Thoracic aorta (tissue), 2 donors: ENCODE results near the gene SH3TC1. TPM values are rescaled to one million over a fixed set of nuclear protein-coding genes. Genes with fewer than 3 reads are reported as not detected.

ENCODE experiments used
- ATAC-seq: fragments of 150-250 bp; one replicate; pipeline ENCODE4 v1.8.0; 2017; ENCODE audit warnings: low read depth; ENCODE audit not compliant: insufficient number of reproducible peaks, low FRiP score
- DNase-seq: peaks from one replicate; pipeline ENCODE4 v3.0.0-alpha.2; 2020; ENCODE audit warnings: low spot score
- H3K27ac ChIP-seq, 2 donors: fragments of 200-600 bp; sonication (generic); 1 replicate in 1 of 2; 2 replicates in 1 of 2; pipeline ENCODE4 v1.5.1; 2016; ENCODE audit warnings: mild to moderate bottlenecking in 2 of 2, moderate library complexity in 2 of 2
- H3K27me3 ChIP-seq: fragments of 200-600 bp; sonication (generic); replicated peaks from 2 replicates; pipeline ENCODE4 v1.6.0; 2016; ENCODE audit warnings: mild to moderate bottlenecking; ENCODE audit not compliant: insufficient read depth
- H3K36me3 ChIP-seq: fragments of 200-600 bp; sonication (generic); one replicate; pipeline ENCODE4 v1.5.1; 2016
- H3K4me1 ChIP-seq, 2 donors: fragments of 200-600 bp; sonication (generic); 1 replicate in 1 of 2; 2 replicates in 1 of 2; pipeline versions ENCODE4 v1.5.1 to v1.6.0; 2016; ENCODE audit warnings: low read depth in 2 of 2, mild to moderate bottlenecking in 1 of 2; ENCODE audit not compliant: control insufficient read depth in 1 of 2
- H3K4me3 ChIP-seq: fragments of 200-600 bp; sonication (generic); 2 replicates; pipeline ENCODE4 v1.5.1; 2016; ENCODE audit warnings: mild to moderate bottlenecking
- H3K9me3 ChIP-seq: fragments of 200-600 bp; sonication (generic); 2 replicates; pipeline ENCODE4 v1.5.1; 2016
- CTCF ChIP-seq: fragments of 200-600 bp; sonication (generic); IDR thresholded peaks from one replicate; pipeline ENCODE4 v1.5.1; 2019; ENCODE audit warnings: antibody characterized with exemption
- total RNA-seq, 2 donors: library from RNA; depleted of rRNA; stranded (reverse); fragments of >200 nt; gene quantifications; one replicate each; pipeline versions ENCODE4 v1.1.0 to v1.2.3, GENCODE V29; 2016

The SH3TC1 gene
- total RNA-seq, 2 donors from 2014 or later, result 63.2 to 68.6 TPM

- Histone ChIP-seq H3K4me3 (no peak overlapping the region), H3K9me3 (no peaks in the 10 kb centered on the region), H3K36me3 (no peaks in the 10 kb centered on the region), H3K4me1 (peaks cover 3 to 11% of the 10 kb centered on the region in 2 donors), H3K27ac (no peak overlapping the region), H3K27me3 (no peaks in the 10 kb centered on the region)
- ATAC-seq (no peak), DNase-seq (no peak)
- no peak for TF ChIP-seq CTCF
These were observed 43.9 kb downstream of the SH3TC1 start for GRCh38 chr4:8242782-8243560.

- H3K4me1 ChIP-seq, result peaks cover 3 to 11% of the 10 kb centered on the region in 2 donors
- H3K27ac ChIP-seq, result no peak overlapping the region
- no peak for DNase-seq
- H3K9me3 ChIP-seq, result no peaks in the 10 kb centered on the region
- H3K36me3 ChIP-seq, result no peaks in the 10 kb centered on the region
- no peak overlapping the region for H3K4me3 ChIP-seq
- no peak for TF ChIP-seq CTCF
- H3K27me3 ChIP-seq, result no peaks in the 10 kb centered on the region
- no peak for ATAC-seq
These were observed 45.1 kb downstream of the SH3TC1 start for GRCh38 chr4:8244001-8244757.

- H3K27me3 ChIP-seq, result no peaks in the 10 kb centered on the region
These were observed 45.9 kb downstream of the SH3TC1 start for GRCh38 chr4:8244931-8245460.

GRCh38 chr4:8245884-8246833, 47.1 kb downstream of the SH3TC1 start:
- DNase-seq, result no peak

More at GRCh38 chr4:8244931-8245460, 45.9 kb downstream of the SH3TC1 start:
- TF ChIP-seq CTCF, result no peak
- no peak overlapping the region for H3K27ac ChIP-seq
- no peaks in the 10 kb centered on the region for H3K36me3 ChIP-seq
- ATAC-seq, result no peak
- H3K4me3 ChIP-seq, result no peak overlapping the region
- no peaks in the 10 kb centered on the region for H3K9me3 ChIP-seq
- no peak for DNase-seq
- peaks cover 3 to 11% of the 10 kb centered on the region in 2 donors for H3K4me1 ChIP-seq

More at GRCh38 chr4:8245884-8246833, 47.1 kb downstream of the SH3TC1 start:
- no peak for TF ChIP-seq CTCF
- Histone ChIP-seq H3K27ac (no peak overlapping the region), H3K27me3 (no peaks in the 10 kb centered on the region), H3K4me1 (peaks cover 3 to 11% of the 10 kb centered on the region in 2 donors), H3K4me3 (no peak overlapping the region), H3K36me3 (no peaks in the 10 kb centered on the region), H3K9me3 (no peaks in the 10 kb centered on the region)
- ATAC-seq, result no peak
